HL-60 (cell line): ENCODE results near the gene TTLL3.
"Not testable (repeated sequence)": the region's sequence is repeated elsewhere in the genome, so short reads cannot be mapped to it uniquely, and the experiment has no call there.

ENCODE experiments used
- DNase-seq, 2 experiments: peaks; one replicate each; pipeline ENCODE4 v3.0.0-alpha.2; 2010 to 2020; ENCODE audit warnings: low read depth in 1 of 2, low spot score in 1 of 2
- H3K27ac ChIP-seq: fragments of 250-450 bp; sonication (Bioruptor Pico); replicated peaks from 2 replicates; pipeline ENCODE4 v1.5.1; 2020; ENCODE audit warnings: mild to moderate bottlenecking, moderate library complexity
- H3K27me3 ChIP-seq: fragments of 250-450 bp; sonication (Bioruptor Pico); 2 replicates; pipeline ENCODE4 v1.5.1; 2021; ENCODE audit warnings: mild to moderate bottlenecking, moderate library complexity; ENCODE audit not compliant: insufficient read depth, poor library complexity, severe bottlenecking
- H3K4me3 ChIP-seq: replicated peaks from 2 replicates; pipeline ENCODE4 v1.5.1; 2011; ENCODE audit warnings: mild to moderate bottlenecking, control low read depth, low read length; ENCODE audit not compliant: insufficient read depth
- CTCF ChIP-seq: IDR thresholded peaks from one replicate; pipeline ENCODE4 v1.5.1; 2011; ENCODE audit warnings: low read length, control low read depth, inconsistent platforms; ENCODE audit not compliant: insufficient read depth
- GABPA ChIP-seq: IDR thresholded peaks from 2 replicates; pipeline ENCODE4 v1.6.1; 2012; ENCODE audit warnings: low read depth
- POLR2AphosphoS5 ChIP-seq: IDR thresholded peaks from 2 replicates; pipeline ENCODE4 v1.6.1; 2012; ENCODE audit warnings: low read depth
- REST ChIP-seq: IDR thresholded peaks from 2 replicates; pipeline ENCODE4 v1.6.1; 2012; ENCODE audit warnings: low read depth; ENCODE audit not compliant: insufficient replicate concordance
- SPI1 ChIP-seq: IDR thresholded peaks from 2 replicates; pipeline ENCODE4 v1.6.1; 2012; ENCODE audit warnings: low read depth, mild to moderate bottlenecking, borderline replicate concordance

Gene TTLL3

GRCh38 chr3:9843715-9844438, 33.8 kb downstream of the TTLL3 start, which contains the start of gene RPUSD3:
Gene RPUSD3 (minus strand): TSS chr3:9844008. CDS start chr3:9843990, 18 bp downstream.
- H3K27me3 ChIP-seq = no peaks in the 10 kb centered on the region
- DNase-seq = peak; percentile 92 to 96
- H3K4me3 ChIP-seq = peak within 1 kb of the TSS; percentile 82
- TF ChIP-seq CTCF (no peak), REST (peak; percentile 47), POLR2AphosphoS5 (peak; percentile 66; the same call in 1 of the 2 replicates), SPI1 (peak; percentile 56; the same call in 1 of the 2 replicates), GABPA (0 out of 2 replicates have a peak, but pooled peaks have one; percentile 31)
- H3K27ac ChIP-seq = peak within 1 kb of the TSS; percentile 68

- no peaks in the 10 kb centered on the region for H3K27me3 ChIP-seq
- no peak overlapping the region for H3K4me3 ChIP-seq
- H3K27ac ChIP-seq = no peak overlapping the region
- DNase-seq = no peak
- TF ChIP-seq REST = no peak
- TF ChIP-seq CTCF = no peak
- no peak for TF ChIP-seq POLR2AphosphoS5
- TF ChIP-seq SPI1 = no peak
- TF ChIP-seq GABPA = no peak
Measured at GRCh38 chr3:9846231-9846630, 36.2 kb downstream of the TTLL3 start.

GRCh38 chr3:9846931-9847488, 36.9 kb downstream of the TTLL3 start:
- no peak for DNase-seq
- no peak overlapping the region for H3K27ac ChIP-seq
- H3K27me3 ChIP-seq = no peaks in the 10 kb centered on the region
- no peak overlapping the region for H3K4me3 ChIP-seq
- no peak for TF ChIP-seq CTCF
- no peak for TF ChIP-seq SPI1
- TF ChIP-seq GABPA = no peak
- no peak for TF ChIP-seq POLR2AphosphoS5
- TF ChIP-seq REST = no peak

GRCh38 chr3:9847870-9848269, 37.8 kb downstream of the TTLL3 start:
- DNase-seq, H3K4me3 ChIP-seq, H3K27me3 ChIP-seq, H3K27ac ChIP-seq: not testable (repeated sequence)

- not testable (repeated sequence) for H3K4me3 ChIP-seq, H3K27ac ChIP-seq, H3K27me3 ChIP-seq
- DNase-seq = peak in 1 of 2 experiments; percentile 28
Measured at GRCh38 chr3:9848860-9849259, 38.8 kb downstream of the TTLL3 start.
